Activated CD4-positive, alpha-beta T cell treated with anti-CD3 and anti-CD28 coated beads, Interleukin-2, amount 50 U/mL, for 1 hour (primary cell): ENCODE results near the gene TP53AIP1.

ENCODE experiments used
- DNase-seq: peaks from one replicate; pipeline ENCODE4 v3.0.0-alpha.2; 2020

The TP53AIP1 gene

GRCh38 chr11:128888034-128888985 lies 54.4 kb downstream of the TP53AIP1 start:
- DNase-seq: no peak

- DNase-seq: no peak
Measured at GRCh38 chr11:128886406-128887124, 56.1 kb downstream of the TP53AIP1 start.
